Adrenal gland (tissue), 19 donors: ENCODE data around the gene IRF4. TPM values are rescaled to one million over a fixed set of nuclear protein-coding genes. Genes with fewer than 3 reads are reported as not detected.

Experiments used
- DNase-seq, 7 donors: peaks; one replicate each; pipeline ENCODE4 v3.0.0-alpha.2; 2019 to 2020
- H3K27ac ChIP-seq, 5 donors: fragments of 200-600 bp; sonication (generic) in 4 of 5; 1 replicate in 3 of 5; 2 replicates in 2 of 5; pipeline versions ENCODE4 v1.5.1 to v1.8.0; 2016 to 2020; ENCODE audit warnings: mild to moderate bottlenecking in 1 of 5
- H3K27me3 ChIP-seq: fragments of 200-600 bp; 2 replicates; pipeline ENCODE4 v1.8.0; 2021
- H3K36me3 ChIP-seq, 2 donors: fragments of 200-600 bp; replicated peaks in 1 of 2; 1 replicate in 1 of 2; 2 replicates in 1 of 2; pipeline versions ENCODE4 v1.5.1 to v1.8.0; 2018 to 2022
- H3K4me1 ChIP-seq, 2 donors: fragments of 200-600 bp; replicated peaks in 1 of 2; 1 replicate in 1 of 2; 2 replicates in 1 of 2; pipeline versions ENCODE4 v1.5.1 to v1.8.0; 2018 to 2021
- H3K4me3 ChIP-seq, 4 donors: fragments of 200-600 bp; sonication (generic) in 3 of 4; one replicate each; pipeline ENCODE4 v1.5.1; 2016 to 2018
- H3K9me3 ChIP-seq, 3 donors: fragments of 200-600 bp; sonication (generic) in 1 of 3; replicated peaks in 1 of 3; 1 replicate in 2 of 3; 2 replicates in 1 of 3; pipeline versions ENCODE4 v1.5.1 to v1.8.0; 2016 to 2021
- CTCF ChIP-seq, 6 experiments: fragments of 450-650 bp in 4 of 6; fragments of 200-600 bp in 2 of 6; sonication (generic) in 1 of 6; IDR thresholded peaks; 1 replicate in 5 of 6; 2 replicates in 1 of 6; pipeline versions ENCODE4 v1.5.1 to v1.8.0; 2016 to 2021; ENCODE audit warnings: antibody characterized with exemption in 6 of 6, mild to moderate bottlenecking in 2 of 6, moderate library complexity in 1 of 6
- POLR2A ChIP-seq, 2 donors: fragments of 450-650 bp; IDR thresholded peaks; one replicate each; pipeline ENCODE4 v1.6.1; 2017; ENCODE audit warnings: antibody characterized with exemption in 2 of 2, mild to moderate bottlenecking in 2 of 2, moderate library complexity in 1 of 2
- WGBS, 4 donors: extraction: QIAGEN DNeasy Blood & Tissue Kit in 2 of 4; methylation state at CpG; one replicate each; pipeline versions ENCODE4 v1.1.5 to v1.1.7; 2013 to 2017; 5-methylcytosine and 5-hydroxymethylcytosine counted together
- intact Hi-C, 2 donors: fragments of 100-400 bp; cut with DNase I; formaldehyde crosslinking; loops; one replicate each; pipeline versions ENCODE4 v1.14.1 to v1.15.0; 2022 to 2023
- long read RNA-seq, 10 donors: library from polyadenylated mRNA in 3 of 10; unstranded in 2 of 10; stranded (forward) in 1 of 10; transcript quantifications; one replicate each; pipeline ENCODE4 v2.0.0 and lab custom pipeline, GENCODE V29; 2021 to 2026
- polyA plus RNA-seq, 3 donors: library from polyadenylated mRNA; stranded (reverse); fragments of 200-250 nt in 2 of 3; fragments of 350-450 nt in 1 of 3; fragmentation: Illumina TruSeq in 1 of 3; extraction: RNeasy Lipid Tissue Mini Kit (QIAGEN cat#74804) in 1 of 3; gene quantifications; one replicate each; pipeline ENCODE4 v1.2.3, GENCODE V29; 2013 to 2014
- total RNA-seq, 9 donors: library from RNA; depleted of rRNA in 4 of 9; stranded (reverse); fragments of >200 nt in 4 of 9; fragments of 120-200 nt in 1 of 9; fragmentation: NEBNext Ultra II Directional in 1 of 9; extraction: Animal tissue kit (Norgen Biotek cat#: 25700) in 1 of 9; gene quantifications; one replicate each; pipeline versions ENCODE4 v1.1.0 to v1.2.4, GENCODE V29; 2013 to 2023
- donor health status: healthy with polysubstance abuse.
- donor health status: Bipolar disorder and iron deficiency.
- donor health status: DM: yes; HTN: yes; CAD: no.
- donor health status: DM: no; HTN: no; CAD: no.
- donor health status: DM: no; HTN: no; CAD: no.
- donor health status: DM: yes; HTN: yes; CAD: no.

The IRF4 gene
- total RNA-seq = 1 to 10 TPM in 3 of 9 donors, under 1 TPM in 5, not detected in 1; 0.06 to 1.5 (median 0.56) TPM
- under 1 TPM; 0.17 to 0.72 (median 0.48) TPM for polyA plus RNA-seq
- long read RNA-seq, donor 1 = 0 reads
- long read RNA-seq, donor 2 = 0 reads
- long read RNA-seq, donor 3 = 0 reads
- long read RNA-seq, donor 4 = 0 reads
- long read RNA-seq, donor 5 = 0 reads
- long read RNA-seq, donor 6 = 0 reads
- long read RNA-seq, donor 7 = 0 reads
- long read RNA-seq, donor 8 = 0 reads
- long read RNA-seq, donor 9 = 0 reads
- long read RNA-seq, donor 10 = 0 reads

- no peak within 1 kb of the TSS for H3K27ac ChIP-seq
- peak within 1 kb of the TSS in 1 of 4 donors; percentile 45 for H3K4me3 ChIP-seq
- H3K36me3 ChIP-seq = no peaks in the 10 kb centered on the region
- H3K27me3 ChIP-seq = peaks cover 52% of the 10 kb centered on the region
- TF ChIP-seq POLR2A (IDR thresholded peaks at IDR 0.05) (no peak), CTCF (IDR thresholded peaks at IDR 0.05) (no peak)
- H3K9me3 ChIP-seq = no peaks in the 10 kb centered on the region
- H3K4me1 ChIP-seq = peaks cover 9 to 21% of the 10 kb centered on the region in 2 donors
- DNase-seq = peak in 1 of 7 donors; percentile 41
- WGBS, 4 donors = 0 to 2% (median 1%) methylated on average over 5 to 82 of the region's 82 CpGs
- intact Hi-C loops = no loop called here
These were observed at the start of gene IRF4 for GRCh38 chr6:391559-392440. TSS of gene IRF4 (plus strand) at chr6:391752. CDS start at chr6:393153, 1,401 bp downstream.

DNA sequence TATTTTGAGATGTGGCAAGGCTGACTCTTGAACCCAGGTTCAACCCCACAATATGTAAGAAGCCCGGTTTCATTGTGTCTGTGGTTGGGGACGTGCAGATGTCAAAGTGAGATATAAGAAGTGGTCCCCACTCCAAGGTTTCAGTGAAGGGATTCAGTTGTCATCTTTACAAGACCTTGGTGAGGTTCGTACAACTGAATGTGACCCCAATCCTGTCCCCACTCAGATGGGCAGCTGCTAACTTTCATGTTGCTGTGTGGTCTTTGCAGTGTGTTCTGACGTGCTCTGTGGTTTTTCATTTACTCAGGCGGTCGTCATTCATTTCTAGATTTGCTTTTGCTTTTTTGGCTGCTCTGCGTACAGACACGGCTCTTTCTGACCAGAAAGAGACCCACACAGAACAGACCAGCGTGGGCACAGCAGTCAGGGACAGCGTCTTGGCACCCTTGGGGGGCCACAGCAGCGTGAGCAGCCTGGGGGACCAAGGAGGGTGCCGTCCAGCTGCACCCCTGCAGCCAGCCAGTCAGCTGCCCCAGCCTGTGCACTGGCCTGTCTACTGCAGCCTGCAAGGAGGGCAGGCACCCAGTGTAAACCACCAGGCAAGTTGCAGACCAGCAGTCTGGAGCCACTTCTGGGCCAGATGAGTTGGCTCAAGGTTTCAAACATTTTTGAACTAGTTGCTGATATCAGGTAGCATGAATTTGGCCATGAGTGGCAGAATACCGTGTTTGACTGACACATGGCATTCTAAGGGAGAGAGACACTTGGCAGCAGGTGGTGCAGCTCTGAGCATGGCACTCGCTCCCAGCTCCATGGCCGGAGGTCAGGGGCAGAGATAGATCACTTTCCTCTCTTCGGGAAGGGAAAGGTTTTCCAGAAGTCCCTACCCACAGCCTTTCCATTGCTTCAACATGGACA lies 49.4 kb upstream of the IRF4 start:
- peaks cover 5 to 8% of the 10 kb centered on the region in 2 donors for H3K4me1 ChIP-seq
- WGBS, 4 donors = 68 to 79% (median 72%) methylated on average over 16 of the region's 16 CpGs
- H3K4me3 ChIP-seq = no peak overlapping the region
- no peaks in the 10 kb centered on the region for H3K9me3 ChIP-seq
- no peaks in the 10 kb centered on the region for H3K36me3 ChIP-seq
- intact Hi-C loops = no loop called here
- no peak overlapping the region for H3K27ac ChIP-seq
- no peak for TF ChIP-seq CTCF (IDR thresholded peaks at IDR 0.05)
- no peak for TF ChIP-seq POLR2A (IDR thresholded peaks at IDR 0.05)
- DNase-seq = no peak
- no peaks in the 10 kb centered on the region for H3K27me3 ChIP-seq

- H3K4me1 ChIP-seq = peaks cover 5 to 8% of the 10 kb centered on the region in 2 donors
- 83 to 90% (median 86%) methylated on average over 7 to 8 of the region's 8 CpGs for WGBS, 4 donors
- no peak for DNase-seq
- no peak overlapping the region for H3K27ac ChIP-seq
- TF ChIP-seq CTCF (IDR thresholded peaks at IDR 0.05) = no peak
- TF ChIP-seq POLR2A (IDR thresholded peaks at IDR 0.05) = no peak
- H3K4me3 ChIP-seq = no peak overlapping the region
- intact Hi-C loops = no loop called here
- no peaks in the 10 kb centered on the region for H3K9me3 ChIP-seq
- H3K27me3 ChIP-seq = no peaks in the 10 kb centered on the region
- H3K36me3 ChIP-seq = no peaks in the 10 kb centered on the region
These were observed 48.7 kb upstream of the IRF4 start for GRCh38 chr6:342832-343179.
